GM21515 (cell line): ENCODE measurements around the gene KCNJ12.
"Not testable (repeated sequence)": the region's sequence is repeated elsewhere in the genome, so short reads cannot be mapped to it uniquely, and the experiment has no call there.

Experiments
- ATAC-seq: cut with Tn5 transposase; IDR thresholded peaks from one replicate; pipeline ENCODE4 v1.9.1; 2021; ENCODE audit not compliant: unreplicated experiment

KCNJ12 gene

DNA sequence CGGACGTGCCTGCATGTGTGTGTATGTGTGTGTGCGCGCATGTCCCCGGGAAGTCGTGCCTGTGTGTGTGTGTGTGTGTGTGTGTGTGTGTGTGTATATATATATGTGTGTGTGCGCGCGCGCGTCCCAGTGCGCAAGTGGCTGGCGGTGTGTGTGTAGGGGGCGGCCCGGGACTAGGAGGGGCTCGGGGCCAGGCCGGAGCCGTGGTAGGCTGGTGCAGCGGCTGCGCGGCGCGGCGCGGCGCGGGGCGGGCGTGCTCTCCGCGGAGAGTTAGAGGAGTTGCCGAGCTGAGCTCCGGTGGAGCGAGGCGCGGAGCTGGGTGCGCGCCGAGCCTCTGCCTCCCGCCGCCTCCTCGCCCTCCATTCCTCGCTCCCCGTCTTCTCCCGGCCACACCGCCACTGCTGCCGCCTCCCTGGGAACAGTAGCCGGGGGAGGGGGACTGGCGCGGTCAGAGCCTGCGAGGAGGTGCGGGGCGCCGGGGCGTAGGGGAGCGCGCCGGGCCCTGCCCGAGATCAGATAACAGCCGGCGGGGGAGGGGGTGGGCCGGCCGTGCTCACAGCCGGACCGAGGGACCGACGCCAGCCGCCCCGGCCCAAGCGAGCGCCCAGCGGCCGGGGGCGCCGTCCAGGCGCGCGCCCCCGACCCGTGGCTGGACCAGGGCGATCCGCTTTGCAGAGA is at the start of gene KCNJ12:
KCNJ12 (plus strand) TSS at position 277 of the 678 bp plus-strand sequence. CDS start 38,986 bp downstream, outside the sequence.
- no peak for ATAC-seq

- ATAC-seq: not testable (repeated sequence)
Observed at GRCh38 chr17:21327921-21328320, 48.2 kb upstream of the KCNJ12 start.

GRCh38 chr17:21328778-21329177 is 47.4 kb upstream of the KCNJ12 start:
- ATAC-seq: not testable (repeated sequence)

- no peak for ATAC-seq
Observed at GRCh38 chr17:21330436-21331160, 45.6 kb upstream of the KCNJ12 start.

- ATAC-seq: not testable (repeated sequence)
Observed at GRCh38 chr17:21336541-21337294, 39.4 kb upstream of the KCNJ12 start.

DNA sequence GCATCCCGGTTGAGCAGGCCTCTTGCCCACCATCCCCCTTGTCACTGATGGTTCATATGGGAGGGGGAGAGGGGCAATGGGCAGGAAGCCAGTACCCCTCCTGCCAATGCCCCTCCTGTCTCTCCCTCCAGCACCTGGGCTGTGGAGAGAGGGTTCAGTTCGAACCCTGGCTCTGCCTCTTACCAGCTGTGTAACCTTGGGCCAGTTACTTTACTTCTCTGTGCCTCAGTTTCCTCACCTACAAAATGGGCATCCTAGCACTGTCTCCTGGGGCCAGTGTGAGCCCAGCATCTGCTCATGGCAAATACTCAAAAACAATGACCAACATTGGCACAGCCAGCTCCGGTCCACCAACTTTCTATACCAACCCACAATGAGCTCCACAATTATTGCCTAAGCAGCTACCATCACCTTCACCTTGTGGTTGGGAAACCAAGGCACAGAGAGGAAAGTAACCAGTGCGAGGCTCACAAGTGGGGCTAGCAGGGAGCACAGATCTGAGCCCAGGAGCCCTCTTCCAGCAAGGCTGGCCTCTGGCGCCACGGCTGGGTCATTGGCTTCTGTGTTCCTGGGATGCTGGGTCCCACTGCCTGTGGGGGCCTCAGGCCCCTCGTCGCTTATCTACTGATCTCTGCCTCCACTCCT is 38.1 kb upstream of the KCNJ12 start:
- ATAC-seq: not testable (repeated sequence)

DNA sequence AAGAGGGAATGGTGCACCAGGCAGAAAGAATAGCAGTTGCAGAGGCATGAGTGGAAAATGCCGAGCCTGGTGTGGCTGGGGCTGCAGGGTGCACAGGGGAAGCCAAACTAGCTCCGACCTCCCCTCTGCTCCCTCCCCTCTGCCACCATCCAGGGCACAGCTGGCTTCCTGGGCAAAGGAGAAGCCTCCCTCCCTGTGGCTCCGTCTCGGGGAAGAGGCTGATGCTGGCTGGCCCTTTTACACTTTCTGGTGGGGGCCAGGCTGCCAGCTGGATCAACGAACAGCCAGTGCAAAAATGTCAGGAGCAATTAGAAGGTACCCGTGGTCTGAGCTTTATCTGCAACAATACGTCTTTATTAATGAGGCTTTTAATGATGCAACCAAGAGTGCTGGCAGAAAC is 37.1 kb upstream of the KCNJ12 start:
- ATAC-seq: no peak

DNA sequence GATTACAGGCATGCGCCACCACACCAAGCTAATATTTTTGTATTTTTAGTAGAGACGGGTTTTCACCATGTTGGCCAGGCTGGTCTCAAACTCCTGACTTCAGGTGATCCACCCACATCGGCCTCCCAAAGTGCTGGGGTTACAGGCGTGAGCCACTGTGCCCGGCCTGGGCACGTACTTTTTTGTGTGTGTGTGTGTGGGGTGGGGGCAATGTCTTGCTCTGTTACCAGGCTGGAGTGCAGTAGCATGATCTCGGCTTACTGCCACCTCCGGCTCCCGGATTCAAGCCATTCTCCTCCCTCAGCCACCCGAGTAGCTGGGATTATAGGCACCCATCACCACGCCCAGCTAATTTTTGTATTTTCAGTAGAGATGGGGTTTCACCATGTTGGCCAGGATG is 36.6 kb upstream of the KCNJ12 start:
- ATAC-seq: not testable (repeated sequence)

GRCh38 chr17:21340407-21340806 is 35.8 kb upstream of the KCNJ12 start:
- ATAC-seq: not testable (repeated sequence)

- not testable (repeated sequence) for ATAC-seq
Observed at GRCh38 chr17:21341279-21341678, 34.9 kb upstream of the KCNJ12 start.

- not testable (repeated sequence) for ATAC-seq
Observed at GRCh38 chr17:21341925-21342540, 34.1 kb upstream of the KCNJ12 start.

- ATAC-seq: not testable (repeated sequence)
Observed at GRCh38 chr17:21343061-21343949, 32.9 kb upstream of the KCNJ12 start.

DNA sequence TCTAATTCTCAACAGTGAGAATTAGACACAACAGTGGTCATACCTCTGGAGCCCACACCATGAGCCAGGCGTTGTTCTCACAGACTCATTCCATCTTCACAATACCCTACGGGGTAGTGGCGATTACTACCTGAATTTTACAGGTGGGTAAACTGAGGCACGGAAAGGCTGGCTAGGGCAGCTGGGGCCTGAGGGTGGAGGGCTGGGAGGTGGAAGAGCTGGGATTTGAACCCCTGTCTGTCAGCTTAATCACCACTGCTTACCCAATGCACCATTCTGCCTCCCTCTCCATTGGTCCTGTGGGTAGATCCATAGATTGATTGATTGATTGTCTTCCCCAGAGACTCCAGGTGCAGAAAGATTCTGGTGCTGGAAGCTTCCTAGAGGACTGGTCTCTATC is 31.4 kb upstream of the KCNJ12 start:
- ATAC-seq: not testable (repeated sequence)

DNA sequence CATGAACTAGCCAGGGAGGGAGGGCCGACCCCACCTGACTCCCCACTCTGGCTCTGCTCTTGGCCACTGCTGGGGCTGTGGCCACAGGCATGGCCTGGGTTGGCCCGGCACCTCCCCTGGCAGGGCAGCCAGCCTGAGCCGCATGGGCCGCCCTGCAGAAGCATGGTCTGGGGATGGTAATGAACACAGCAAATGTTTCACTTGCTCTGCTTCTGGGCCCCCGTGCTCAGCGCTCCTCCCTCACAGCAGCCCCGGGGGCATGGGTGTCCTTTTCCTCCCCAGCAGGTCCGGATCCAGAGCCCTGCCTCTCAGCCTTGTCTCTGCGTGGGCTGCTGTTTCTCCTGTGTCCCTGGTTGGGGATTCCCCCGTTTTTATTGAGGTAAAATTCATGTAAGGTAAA is 30.9 kb upstream of the KCNJ12 start:
- no peak for ATAC-seq

- not testable (repeated sequence) for ATAC-seq
Observed at GRCh38 chr17:21346107-21346506, 30.1 kb upstream of the KCNJ12 start.

DNA sequence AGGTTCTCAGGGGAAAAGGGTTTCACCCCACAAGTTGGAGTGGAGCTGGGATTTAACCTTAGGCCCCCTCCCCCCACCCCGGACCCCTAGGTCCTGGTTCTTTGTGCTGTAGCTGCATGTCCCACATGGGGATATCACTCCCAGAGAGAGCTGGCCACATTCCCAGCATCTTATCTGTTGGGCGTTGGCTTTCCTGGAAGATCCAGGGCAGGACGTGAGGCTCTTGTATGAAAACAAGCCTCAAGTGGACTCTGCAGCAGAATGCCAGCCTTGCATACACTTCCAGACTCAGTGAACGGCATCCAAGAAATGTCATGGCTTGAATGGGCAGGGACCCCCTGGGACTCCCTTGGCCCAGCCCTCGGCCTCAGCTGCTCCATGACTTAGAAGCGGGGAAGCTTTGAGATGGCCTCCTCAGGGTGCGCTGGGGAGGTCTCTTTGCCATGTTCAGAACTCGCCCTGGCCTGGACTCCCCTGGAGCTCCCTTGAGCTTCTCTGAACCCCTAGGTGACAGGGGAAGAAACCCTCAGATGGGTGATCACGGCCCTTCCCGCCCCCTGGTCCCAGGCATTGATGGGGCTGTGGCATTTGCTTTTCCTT is 29.4 kb upstream of the KCNJ12 start:
- ATAC-seq: not testable (repeated sequence)

DNA sequence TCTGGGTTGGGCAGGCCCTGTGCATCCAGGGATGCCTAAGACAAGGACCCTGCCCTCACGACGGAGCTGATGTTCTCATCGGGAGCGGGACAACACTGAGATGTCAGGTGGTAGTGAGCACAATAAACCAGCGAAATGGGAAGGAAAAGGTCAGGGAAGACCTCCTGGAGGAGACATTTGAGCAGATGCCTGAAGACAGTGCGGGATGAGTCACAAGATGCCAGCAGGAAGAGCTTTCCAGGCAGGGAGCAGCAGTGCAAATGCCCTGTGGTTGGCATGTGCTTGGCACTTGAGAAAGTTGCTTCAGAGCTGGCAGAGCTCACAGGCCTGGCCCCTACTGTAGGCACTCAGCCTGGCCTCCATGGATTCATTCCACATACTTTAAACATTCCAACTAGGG is 28.5 kb upstream of the KCNJ12 start:
- ATAC-seq: not testable (repeated sequence)

GRCh38 chr17:21348081-21348925 is 27.9 kb upstream of the KCNJ12 start:
- not testable (repeated sequence) for ATAC-seq
